Sigmoid colon (tissue), 4 donors: Measurements from ENCODE around the gene ZNRD2.

Source experiments
- EP300 ChIP-seq, 4 donors: sonication (generic); formaldehyde crosslinking; IDR thresholded peaks; one replicate each; pipeline ENCODE4 v1.6.1; 2017; ENCODE audit warnings: antibody characterized with exemption in 4 of 4
- POLR2A ChIP-seq, 2 donors: fragments of 450-650 bp; IDR thresholded peaks; one replicate each; pipeline ENCODE4 v1.6.1; 2016; ENCODE audit warnings: antibody characterized with exemption in 2 of 2, mild to moderate bottlenecking in 2 of 2, moderate library complexity in 2 of 2
- TF ChIP-seq, protein P1 (sequence below), 4 experiments: fragments of 450-650 bp in 3 of 4; fragments of 200-600 bp in 1 of 4; IDR thresholded peaks; one replicate each; pipeline ENCODE4 v1.5.1; 2016 to 2019; ENCODE audit warnings: antibody characterized with exemption in 4 of 4, mild to moderate bottlenecking in 3 of 4, moderate library complexity in 2 of 4

DNA sequence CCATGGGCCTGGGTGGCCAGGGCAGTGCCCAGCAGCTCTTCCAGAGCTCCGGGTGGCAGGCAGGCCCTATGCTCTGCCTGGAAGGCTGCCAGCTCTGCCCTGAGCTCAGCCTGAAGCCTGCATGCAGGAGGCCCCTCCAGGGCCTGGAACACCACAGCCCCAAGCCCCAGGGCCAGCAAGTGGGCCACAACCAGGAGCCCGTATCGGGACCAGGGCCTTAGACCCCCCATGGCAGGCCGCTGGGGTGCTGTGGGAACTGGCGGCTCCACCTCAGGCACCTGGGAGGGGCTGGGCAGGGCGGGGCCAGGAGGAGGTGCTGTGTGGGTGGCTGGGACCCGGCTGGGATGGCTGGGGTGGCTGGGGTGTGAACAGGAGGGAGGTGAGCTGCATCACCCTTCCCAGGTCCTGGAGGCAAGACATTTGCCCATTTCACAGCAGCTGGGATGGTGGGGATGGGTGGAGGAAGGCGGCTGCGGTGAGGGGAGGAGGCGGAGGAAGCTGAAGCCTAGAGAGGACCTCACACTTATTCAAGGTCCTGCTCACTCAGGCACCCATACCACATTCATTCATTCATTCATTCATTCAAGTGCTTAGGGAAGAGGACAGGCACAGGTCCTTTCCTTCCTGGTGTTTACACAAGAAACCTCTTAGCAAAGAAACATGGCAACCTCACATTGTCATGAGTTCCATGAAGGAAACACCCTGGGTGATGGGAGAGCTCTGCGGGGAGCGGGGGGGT, 25.4 kb downstream of the ZNRD2 start, which contains the start of gene KCNK7:
- TF ChIP-seq, protein P1, sequence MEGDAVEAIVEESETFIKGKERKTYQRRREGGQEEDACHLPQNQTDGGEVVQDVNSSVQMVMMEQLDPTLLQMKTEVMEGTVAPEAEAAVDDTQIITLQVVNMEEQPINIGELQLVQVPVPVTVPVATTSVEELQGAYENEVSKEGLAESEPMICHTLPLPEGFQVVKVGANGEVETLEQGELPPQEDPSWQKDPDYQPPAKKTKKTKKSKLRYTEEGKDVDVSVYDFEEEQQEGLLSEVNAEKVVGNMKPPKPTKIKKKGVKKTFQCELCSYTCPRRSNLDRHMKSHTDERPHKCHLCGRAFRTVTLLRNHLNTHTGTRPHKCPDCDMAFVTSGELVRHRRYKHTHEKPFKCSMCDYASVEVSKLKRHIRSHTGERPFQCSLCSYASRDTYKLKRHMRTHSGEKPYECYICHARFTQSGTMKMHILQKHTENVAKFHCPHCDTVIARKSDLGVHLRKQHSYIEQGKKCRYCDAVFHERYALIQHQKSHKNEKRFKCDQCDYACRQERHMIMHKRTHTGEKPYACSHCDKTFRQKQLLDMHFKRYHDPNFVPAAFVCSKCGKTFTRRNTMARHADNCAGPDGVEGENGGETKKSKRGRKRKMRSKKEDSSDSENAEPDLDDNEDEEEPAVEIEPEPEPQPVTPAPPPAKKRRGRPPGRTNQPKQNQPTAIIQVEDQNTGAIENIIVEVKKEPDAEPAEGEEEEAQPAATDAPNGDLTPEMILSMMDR (IDR thresholded peaks at IDR 0.05): no peak
- TF ChIP-seq POLR2A (IDR thresholded peaks at IDR 0.05): no peak
- TF ChIP-seq EP300 (IDR thresholded peaks at IDR 0.05): no peak
